Progenitor cell of endocrine pancreas (in vitro differentiated cells): Measurements from ENCODE around the gene NME7. TPM values are rescaled to one million over a fixed set of nuclear protein-coding genes. Genes with fewer than 3 reads are reported as not detected.

Experiments
- DNase-seq: peaks from one replicate; pipeline ENCODE4 v3.0.0; 2021; ENCODE audit warnings: low spot score; ENCODE audit not compliant: unreplicated experiment
- H3K27ac Mint-ChIP-seq: 2 replicates; pipeline ENCODE4 v1.8.0; 2021; ENCODE audit warnings: mild to moderate bottlenecking, moderate library complexity, mixed read lengths
- H3K27me3 Mint-ChIP-seq: 2 replicates; pipeline ENCODE4 v1.8.0; 2021; ENCODE audit warnings: mixed read lengths
- H3K36me3 Mint-ChIP-seq: 2 replicates; pipeline ENCODE4 v1.8.0; 2022; ENCODE audit warnings: mixed read lengths; ENCODE audit not compliant: insufficient read depth
- H3K4me1 Mint-ChIP-seq: 2 replicates; pipeline ENCODE4 v1.8.0; 2021; ENCODE audit warnings: low read depth, mixed read lengths
- H3K4me3 Mint-ChIP-seq: 2 replicates; pipeline ENCODE4 v1.8.0; 2021; ENCODE audit warnings: low read depth, mild to moderate bottlenecking, moderate library complexity, mixed read lengths
- H3K9me3 Mint-ChIP-seq: 2 replicates; pipeline ENCODE4 v1.8.0; 2021; ENCODE audit warnings: low read depth, mixed read lengths
- total RNA-seq: library from RNA; stranded (reverse); gene quantifications from 2 replicates; pipeline ENCODE4 v1.2.1, GENCODE V29; 2021
- TF ChIP-seq, protein P1 (sequence below): fragments of 200-600 bp; sonication (generic); IDR thresholded peaks from one replicate; pipeline ENCODE4 v1.5.0; 2021; ENCODE audit warnings: antibody characterized with exemption, mild to moderate bottlenecking; ENCODE audit not compliant: unreplicated experiment

Gene NME7
- total RNA-seq, 1 donor from 2014 or later: 32.7 TPM

DNA sequence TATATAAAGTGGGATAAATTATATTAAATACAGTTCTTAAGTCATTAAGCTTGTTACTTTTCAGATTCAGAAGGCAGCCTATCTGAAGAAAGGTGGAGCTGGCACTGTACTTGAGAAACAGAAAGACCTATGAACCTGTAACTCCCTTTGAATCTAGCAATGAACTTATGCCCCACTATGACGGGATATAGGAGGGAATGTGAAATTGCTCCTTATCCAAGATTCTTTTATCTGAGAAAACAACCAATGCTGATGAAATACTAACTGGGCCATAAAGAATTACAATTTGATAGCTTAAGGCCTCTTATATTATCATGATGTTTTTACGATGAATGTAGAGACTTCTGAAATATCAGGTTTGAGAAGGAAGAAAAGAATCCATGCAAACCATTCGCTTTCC is 211.0 kb downstream of the NME7 start:
- no peaks in the 10 kb centered on the region for H3K9me3 Mint-ChIP-seq
- H3K4me1 Mint-ChIP-seq: peaks cover 6% of the 10 kb centered on the region
- H3K27ac Mint-ChIP-seq: no peak overlapping the region
- H3K27me3 Mint-ChIP-seq: no peaks in the 10 kb centered on the region
- peaks cover 2% of the 10 kb centered on the region for H3K36me3 Mint-ChIP-seq
- TF ChIP-seq, protein P1, sequence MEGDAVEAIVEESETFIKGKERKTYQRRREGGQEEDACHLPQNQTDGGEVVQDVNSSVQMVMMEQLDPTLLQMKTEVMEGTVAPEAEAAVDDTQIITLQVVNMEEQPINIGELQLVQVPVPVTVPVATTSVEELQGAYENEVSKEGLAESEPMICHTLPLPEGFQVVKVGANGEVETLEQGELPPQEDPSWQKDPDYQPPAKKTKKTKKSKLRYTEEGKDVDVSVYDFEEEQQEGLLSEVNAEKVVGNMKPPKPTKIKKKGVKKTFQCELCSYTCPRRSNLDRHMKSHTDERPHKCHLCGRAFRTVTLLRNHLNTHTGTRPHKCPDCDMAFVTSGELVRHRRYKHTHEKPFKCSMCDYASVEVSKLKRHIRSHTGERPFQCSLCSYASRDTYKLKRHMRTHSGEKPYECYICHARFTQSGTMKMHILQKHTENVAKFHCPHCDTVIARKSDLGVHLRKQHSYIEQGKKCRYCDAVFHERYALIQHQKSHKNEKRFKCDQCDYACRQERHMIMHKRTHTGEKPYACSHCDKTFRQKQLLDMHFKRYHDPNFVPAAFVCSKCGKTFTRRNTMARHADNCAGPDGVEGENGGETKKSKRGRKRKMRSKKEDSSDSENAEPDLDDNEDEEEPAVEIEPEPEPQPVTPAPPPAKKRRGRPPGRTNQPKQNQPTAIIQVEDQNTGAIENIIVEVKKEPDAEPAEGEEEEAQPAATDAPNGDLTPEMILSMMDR: no peak
- no peak overlapping the region for H3K4me3 Mint-ChIP-seq
- no peak for DNase-seq

DNA sequence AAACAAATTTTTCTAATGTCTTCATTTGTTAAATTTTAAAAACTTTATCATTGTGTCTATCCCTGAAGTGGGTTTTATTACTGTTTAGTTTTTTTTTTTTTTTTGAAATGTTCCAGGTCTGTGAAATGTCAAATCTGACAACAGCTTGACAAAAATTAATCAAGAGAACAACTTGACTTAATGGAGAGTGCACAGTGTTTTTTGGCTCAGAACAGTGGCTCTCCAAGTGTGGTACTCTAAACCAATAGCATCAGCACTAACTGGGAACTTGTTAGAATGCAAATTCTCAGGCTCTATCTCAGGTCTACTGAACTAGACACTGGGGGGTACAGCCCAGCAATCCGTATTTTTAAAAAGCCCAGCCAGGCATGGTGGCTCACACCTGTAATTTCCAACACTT is 211.9 kb downstream of the NME7 start:
- Mint-ChIP-seq H3K27ac (no peak overlapping the region), H3K4me1 (peaks cover 6% of the 10 kb centered on the region), H3K27me3 (no peaks in the 10 kb centered on the region), H3K4me3 (no peak overlapping the region), H3K9me3 (no peaks in the 10 kb centered on the region), H3K36me3 (peaks cover 2% of the 10 kb centered on the region)
- TF ChIP-seq, protein P1: no peak
- no peak for DNase-seq

DNA sequence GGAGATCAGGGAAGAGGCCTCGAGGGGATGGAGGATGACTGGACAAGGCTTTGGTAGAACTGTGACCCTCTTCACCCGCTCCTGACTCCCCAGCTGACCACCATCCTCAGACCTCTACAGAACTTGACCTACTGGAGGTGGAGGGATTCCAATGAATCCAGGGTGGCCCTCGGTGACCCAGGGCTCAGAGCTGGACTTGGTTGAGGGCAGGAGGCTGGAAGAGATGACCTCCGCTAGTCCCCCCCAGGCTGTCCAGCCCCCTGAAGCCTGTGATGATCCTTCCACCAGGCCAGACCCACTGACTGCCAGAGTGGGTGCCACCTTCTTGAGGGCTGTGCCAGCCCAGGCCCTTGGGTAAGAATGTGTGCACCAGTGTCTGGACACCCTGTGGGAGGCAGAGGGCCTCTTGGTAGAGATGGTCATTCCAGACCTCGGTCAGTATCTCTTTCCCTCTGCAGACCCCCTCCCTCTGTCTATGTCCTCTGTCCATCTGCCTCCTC is 216.2 kb downstream of the NME7 start:
- DNase-seq: no peak
- H3K27me3 Mint-ChIP-seq: no peaks in the 10 kb centered on the region

DNA sequence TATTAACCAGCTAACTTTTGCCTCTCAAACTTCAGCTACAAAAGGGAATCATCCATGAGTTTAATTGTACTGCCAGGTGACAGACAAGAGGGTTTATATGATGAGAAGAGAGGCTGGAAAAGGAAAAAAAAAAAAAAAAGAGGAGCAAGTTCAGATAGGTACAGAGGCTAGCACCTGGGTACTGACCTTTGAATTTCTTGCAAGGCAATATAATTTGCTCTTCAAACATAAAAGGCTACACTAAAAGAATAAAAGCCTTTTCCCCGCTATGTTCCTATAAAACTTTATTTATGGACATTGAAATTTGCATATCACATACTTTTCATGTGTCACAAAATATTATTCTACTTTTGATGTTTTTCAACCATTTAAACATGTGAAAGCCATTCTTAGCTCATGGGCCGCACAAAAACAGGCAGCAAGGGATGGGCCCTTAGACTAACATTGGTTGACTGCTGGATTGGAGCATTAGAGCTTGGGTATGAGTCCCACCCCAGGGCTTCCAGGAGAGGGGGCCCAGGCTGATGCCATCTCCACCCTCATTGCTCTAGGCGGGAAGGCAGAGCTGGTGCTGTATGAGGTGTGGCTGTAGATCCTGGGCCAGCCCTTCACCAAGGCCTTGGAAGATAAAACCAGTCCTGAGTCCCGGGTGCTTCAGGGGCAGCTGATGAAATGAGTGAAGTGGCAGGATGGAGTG is 216.8 kb downstream of the NME7 start:
- Mint-ChIP-seq H3K4me3 (no peak overlapping the region), H3K4me1 (peaks cover 19% of the 10 kb centered on the region), H3K9me3 (peaks cover 13% of the 10 kb centered on the region), H3K27ac (no peak overlapping the region), H3K36me3 (peaks cover 15% of the 10 kb centered on the region), H3K27me3 (no peaks in the 10 kb centered on the region)
- TF ChIP-seq, protein P1: no peak
- no peak for DNase-seq

More for the DNA sequence above, 216.2 kb downstream of the NME7 start:
- Mint-ChIP-seq H3K27ac (no peak overlapping the region), H3K4me3 (no peak overlapping the region), H3K36me3 (peaks cover 13% of the 10 kb centered on the region), H3K4me1 (peaks cover 17% of the 10 kb centered on the region), H3K9me3 (peaks cover 10% of the 10 kb centered on the region)
- TF ChIP-seq, protein P1: no peak

DNA sequence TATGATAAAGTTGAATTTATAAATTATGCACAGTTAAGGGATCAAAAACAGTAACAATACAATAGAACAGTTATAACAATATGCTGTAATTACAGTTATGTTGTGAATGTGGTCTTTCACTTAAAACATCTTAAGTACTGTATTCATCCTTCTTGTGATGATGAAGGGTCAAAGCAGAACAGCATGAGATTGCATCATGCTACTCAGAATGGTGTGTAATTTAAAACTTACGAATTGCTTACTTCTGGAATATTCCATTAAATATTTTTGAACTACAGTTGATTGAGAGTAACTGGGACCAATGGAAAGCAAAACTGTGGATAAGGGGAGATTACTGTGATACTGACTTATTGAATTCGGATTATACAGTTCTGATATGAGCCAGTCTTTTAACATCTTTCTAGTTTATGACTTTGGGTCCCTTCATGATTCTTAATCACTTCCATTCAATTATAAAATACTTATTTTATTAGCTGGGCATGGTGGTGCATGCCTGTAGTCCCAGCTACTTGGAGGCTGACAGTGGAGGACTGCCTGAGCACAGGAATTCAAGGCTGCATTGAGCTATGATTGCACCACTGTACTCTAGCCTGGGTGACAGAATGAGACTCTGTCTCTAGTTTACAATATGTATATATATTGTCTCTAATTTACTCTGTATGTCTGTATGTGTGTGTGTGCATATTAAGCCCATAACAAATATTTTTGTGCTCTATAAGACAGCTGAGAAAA is 217.9 kb downstream of the NME7 start:
- Mint-ChIP-seq H3K27ac (no peak overlapping the region), H3K27me3 (no peaks in the 10 kb centered on the region), H3K4me3 (no peak overlapping the region), H3K4me1 (peaks cover 29% of the 10 kb centered on the region), H3K9me3 (peaks cover 17% of the 10 kb centered on the region), H3K36me3 (peaks cover 17% of the 10 kb centered on the region)
- DNase-seq: no peak
- TF ChIP-seq, protein P1: no peak
